Measurements from ENCODE around the gene PTCD1.

GRCh38 chr7:99440195-99440594 lies 1.6 kb upstream of the PTCD1 start:
- TF ChIP-seq SPI1 (IDR thresholded peaks at IDR 0.05; ENCODE audit: borderline replicate concordance, low read depth, low read length): no peak
- no peak for TF ChIP-seq MAX (CRISPR knock-in tag; IDR thresholded peaks at IDR 0.05)
- TF ChIP-seq ATF3 (IDR thresholded peaks at IDR 0.05): no peak
- TF ChIP-seq ATF3 (CRISPR knock-in tag; conservative IDR thresholded peaks at IDR 0.05): no peak
- TF ChIP-seq CTCF (IDR thresholded peaks at IDR 0.05 in 2 of 3, conservative IDR thresholded peaks at IDR 0.05 in 1 of 3; ENCODE audit: insufficient read depth in 2 of 3, low read depth in 1 of 3, low read length in 3 of 3): no peak
- no peak for TF ChIP-seq POLR2A (conservative IDR thresholded peaks at IDR 0.05)
- no peak for TF ChIP-seq FOXP1 (CRISPR knock-in tag; IDR thresholded peaks at IDR 0.05)
- no peak for TF ChIP-seq ZBTB26 (CRISPR knock-in tag; IDR thresholded peaks at IDR 0.05)
- TF ChIP-seq EZH2 (IDR thresholded peaks at IDR 0.05; ENCODE audit: borderline replicate concordance, low read depth, low read length): no peak
- TF ChIP-seq HNRNPK (IDR thresholded peaks at IDR 0.05; ENCODE audit: low read depth, low read length, poor library complexity, severe bottlenecking): no peak
- no peak for TF ChIP-seq ATF7 (IDR thresholded peaks at IDR 0.05)
- no peak for TF ChIP-seq SAP30 (IDR thresholded peaks at IDR 0.05; ENCODE audit: borderline replicate concordance, insufficient read depth, low read depth, low read length, poor library complexity, severe bottlenecking)
